ENCODE measurements around the gene CELF4. TPM values are rescaled to one million over a fixed set of nuclear protein-coding genes. Genes with fewer than 3 reads are reported as not detected.

The CELF4 gene
- total and polyA plus RNA-seq, 2 experiments from 2014 or later: 0.24 TPM; not detected in 1

GRCh38 chr18:37516361-37516853 is 49.2 kb downstream of the CELF4 start:
- Histone ChIP-seq H3K9me2 (ENCODE audit: insufficient read depth) (no peaks in the 10 kb centered on the region), H3K36me3 (ENCODE audit: low read depth) (no peaks in the 10 kb centered on the region), H2AFZ (no peak overlapping the region), H3F3A (ENCODE audit: insufficient read depth) (no peaks in the 10 kb centered on the region), H3K9me3 (ENCODE audit: low read depth) (no peaks in the 10 kb centered on the region), H3K79me2 (ENCODE audit: insufficient read depth) (no peaks in the 10 kb centered on the region), H4K20me1 (ENCODE audit: insufficient read depth) (no peaks in the 10 kb centered on the region), H3K9ac (no peak overlapping the region), H3K4me1 (ENCODE audit: insufficient read depth) (no peaks in the 10 kb centered on the region), H3K27me3 (replicated peaks; ENCODE audit: insufficient read depth) (peaks cover 4% of the 10 kb centered on the region; the same call in 1 of the 2 replicates), H3K27ac (no peak overlapping the region), H3K4me3 (no peak overlapping the region), H3K4me2 (ENCODE audit: unreplicated experiment) (no peak overlapping the region)
- in situ Hi-C loops (cut with MboI): no loop called here
- WGBS, 2 experiments (ENCODE audit: low coverage in 1 of 2, low lambda C conversion rate in 2 of 2, missing lambda C conversion rate in 2 of 2): 61 to 73% methylated on average over 5 of the region's 5 CpGs
- TF ChIP-seq EZH2 (IDR thresholded peaks at IDR 0.05; ENCODE audit: insufficient read depth, poor library complexity, severe bottlenecking) (no peak), EZH2phosphoT487 (IDR thresholded peaks at IDR 0.05; ENCODE audit: insufficient read depth, low read depth) (no peak)
- no peak for DNase-seq

- Histone ChIP-seq H3F3A (ENCODE audit: insufficient read depth) (no peaks in the 10 kb centered on the region), H4K20me1 (ENCODE audit: insufficient read depth) (no peaks in the 10 kb centered on the region), H3K9me2 (ENCODE audit: insufficient read depth) (no peaks in the 10 kb centered on the region), H3K27ac (no peak overlapping the region), H3K9me3 (ENCODE audit: low read depth) (no peaks in the 10 kb centered on the region), H2AFZ (no peak overlapping the region), H3K4me3 (no peak overlapping the region), H3K4me1 (ENCODE audit: insufficient read depth) (no peaks in the 10 kb centered on the region), H3K4me2 (ENCODE audit: unreplicated experiment) (no peak overlapping the region), H3K9ac (no peak overlapping the region), H3K36me3 (ENCODE audit: low read depth) (no peaks in the 10 kb centered on the region), H3K79me2 (ENCODE audit: insufficient read depth) (no peaks in the 10 kb centered on the region), H3K27me3 (replicated peaks; ENCODE audit: insufficient read depth) (peaks cover 4% of the 10 kb centered on the region; the same call in 1 of the 2 replicates)
- DNase-seq: no peak
- in situ Hi-C loops (cut with MboI): no loop called here
- no peak for TF ChIP-seq EZH2 (IDR thresholded peaks at IDR 0.05; ENCODE audit: insufficient read depth, poor library complexity, severe bottlenecking)
- TF ChIP-seq EZH2phosphoT487 (IDR thresholded peaks at IDR 0.05; ENCODE audit: insufficient read depth, low read depth): no peak
- WGBS, 2 experiments (ENCODE audit: low coverage in 1 of 2, low lambda C conversion rate in 2 of 2, missing lambda C conversion rate in 2 of 2): 43 to 58% methylated on average over 3 of the region's 3 CpGs
Measured at GRCh38 chr18:37514953-37515352, 50.6 kb downstream of the CELF4 start.

GRCh38 chr18:37512400-37512799 is 53.2 kb downstream of the CELF4 start:
- Histone ChIP-seq H3F3A (ENCODE audit: insufficient read depth) (no peaks in the 10 kb centered on the region), H3K36me3 (ENCODE audit: low read depth) (no peaks in the 10 kb centered on the region), H3K79me2 (ENCODE audit: insufficient read depth) (no peaks in the 10 kb centered on the region), H4K20me1 (ENCODE audit: insufficient read depth) (no peaks in the 10 kb centered on the region), H3K4me3 (no peak overlapping the region), H3K27ac (no peak overlapping the region), H3K27me3 (replicated peaks; ENCODE audit: insufficient read depth) (no peaks in the 10 kb centered on the region; the same call in 1 of the 2 replicates), H3K9me2 (ENCODE audit: insufficient read depth) (no peaks in the 10 kb centered on the region), H3K4me1 (ENCODE audit: insufficient read depth) (no peaks in the 10 kb centered on the region), H3K9me3 (ENCODE audit: low read depth) (no peaks in the 10 kb centered on the region), H3K4me2 (ENCODE audit: unreplicated experiment) (no peak overlapping the region), H3K9ac (no peak overlapping the region), H2AFZ (no peak overlapping the region)
- TF ChIP-seq EZH2 (IDR thresholded peaks at IDR 0.05; ENCODE audit: insufficient read depth, poor library complexity, severe bottlenecking) (no peak), EZH2phosphoT487 (IDR thresholded peaks at IDR 0.05; ENCODE audit: insufficient read depth, low read depth) (no peak)
- 30 to 60% methylated on average over 1 to 2 of the region's 2 CpGs for WGBS, 2 experiments (ENCODE audit: low coverage in 1 of 2, low lambda C conversion rate in 2 of 2, missing lambda C conversion rate in 2 of 2)
- DNase-seq: no peak
- in situ Hi-C loops (cut with MboI): no loop called here

- Histone ChIP-seq H3K9ac (no peak overlapping the region), H3K4me1 (ENCODE audit: insufficient read depth) (no peaks in the 10 kb centered on the region), H3K9me2 (ENCODE audit: insufficient read depth) (no peaks in the 10 kb centered on the region), H3K4me2 (ENCODE audit: unreplicated experiment) (no peak overlapping the region), H3F3A (ENCODE audit: insufficient read depth) (no peaks in the 10 kb centered on the region), H3K9me3 (ENCODE audit: low read depth) (no peaks in the 10 kb centered on the region), H3K4me3 (no peak overlapping the region), H2AFZ (no peak overlapping the region), H3K79me2 (ENCODE audit: insufficient read depth) (no peaks in the 10 kb centered on the region), H3K36me3 (ENCODE audit: low read depth) (no peaks in the 10 kb centered on the region), H4K20me1 (ENCODE audit: insufficient read depth) (no peaks in the 10 kb centered on the region), H3K27ac (no peak overlapping the region), H3K27me3 (replicated peaks; ENCODE audit: insufficient read depth) (no peaks in the 10 kb centered on the region; the same call in 1 of the 2 replicates)
- in situ Hi-C loops (cut with MboI): no loop called here
- TF ChIP-seq EZH2phosphoT487 (IDR thresholded peaks at IDR 0.05; ENCODE audit: insufficient read depth, low read depth) (no peak), EZH2 (IDR thresholded peaks at IDR 0.05; ENCODE audit: insufficient read depth, poor library complexity, severe bottlenecking) (no peak)
- WGBS, 2 experiments (ENCODE audit: low coverage in 1 of 2, low lambda C conversion rate in 2 of 2, missing lambda C conversion rate in 2 of 2): 20 to 29% methylated on average over 7 to 9 of the region's 9 CpGs
- DNase-seq: no peak
Measured at GRCh38 chr18:37511721-37512298, 53.8 kb downstream of the CELF4 start.

Measured in GM23248 (cell line).